BLaER1 (cell line): ENCODE measurements around the gene FAM162A.

Experiments used
- H3K27ac ChIP-seq: shearing (Covaris generic); formaldehyde crosslinking; 2 replicates; pipeline ENCODE4 v1.8.1; 2022
- H3K27me3 ChIP-seq: shearing (Covaris generic); formaldehyde crosslinking; 2 replicates; pipeline ENCODE4 v1.8.1; 2022
- H3K36me3 ChIP-seq: shearing (Covaris generic); formaldehyde crosslinking; 2 replicates; pipeline ENCODE4 v1.8.1; 2022
- H3K4me1 ChIP-seq: shearing (Covaris generic); formaldehyde crosslinking; 2 replicates; pipeline ENCODE4 v1.8.1; 2022
- H3K4me2 ChIP-seq: shearing (Covaris generic); formaldehyde crosslinking; 2 replicates; pipeline ENCODE4 v1.8.1; 2022
- H3K4me3 ChIP-seq: shearing (Covaris generic); formaldehyde crosslinking; 2 replicates; pipeline ENCODE4 v1.8.1; 2022
- H3K9ac ChIP-seq: shearing (Covaris generic); formaldehyde crosslinking; 2 replicates; pipeline ENCODE4 v1.8.1; 2022
- H3K9me3 ChIP-seq: shearing (Covaris generic); formaldehyde crosslinking; 2 replicates; pipeline ENCODE4 v1.8.1; 2022
- H4K20me1 ChIP-seq: shearing (Covaris generic); formaldehyde crosslinking; 2 replicates; pipeline ENCODE4 v1.8.1; 2022
- Cebpa-rat ChIP-seq: shearing (Covaris generic); IDR thresholded peaks from 2 replicates; pipeline ENCODE4 v1.8.1; 2022

Gene FAM162A

DNA sequence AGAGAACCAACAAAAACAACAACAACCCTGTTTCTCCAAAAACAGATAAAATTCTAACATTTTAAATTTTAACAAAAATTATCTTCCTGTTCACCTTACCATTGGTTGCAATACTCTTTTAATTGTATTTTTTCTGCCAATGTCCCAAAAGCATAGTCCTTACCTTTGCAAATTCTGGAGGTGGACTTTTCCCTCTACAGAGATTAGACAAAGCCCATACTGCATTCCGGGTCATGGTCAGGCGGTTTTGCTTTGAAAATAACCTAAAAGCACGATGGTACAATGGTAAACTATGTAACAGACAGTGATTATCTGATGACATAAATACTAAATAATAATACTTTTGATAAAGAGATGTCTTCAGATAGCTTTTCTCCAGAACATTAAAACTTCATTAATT lies 67.4 kb downstream of the FAM162A start:
- Histone ChIP-seq H3K27ac (no peak overlapping the region), H3K9ac (no peak overlapping the region), H3K27me3 (no peaks in the 10 kb centered on the region), H3K4me1 (no peaks in the 10 kb centered on the region), H3K4me2 (no peak overlapping the region), H3K36me3 (peaks cover 82% of the 10 kb centered on the region), H3K4me3 (no peak overlapping the region), H4K20me1 (no peaks in the 10 kb centered on the region), H3K9me3 (no peaks in the 10 kb centered on the region)
- no peak for TF ChIP-seq Cebpa-rat

DNA sequence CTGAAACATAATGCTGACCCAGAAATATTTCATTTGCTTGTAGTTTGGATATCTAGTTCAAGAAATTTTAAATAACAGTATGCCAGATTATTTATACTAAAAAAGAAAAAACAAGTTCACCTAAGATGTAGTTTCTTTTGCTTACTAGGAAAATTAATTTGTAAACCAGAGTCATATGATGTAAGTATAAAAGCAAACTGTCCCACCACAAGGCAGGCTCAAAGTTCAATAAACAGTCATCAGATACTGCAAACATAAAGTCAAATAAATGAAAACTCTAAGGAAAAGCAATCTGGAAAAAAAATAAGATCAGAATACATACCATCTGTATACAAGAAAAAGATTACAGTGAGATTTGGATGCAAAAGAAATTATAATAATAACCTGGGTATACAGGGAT lies 72.1 kb downstream of the FAM162A start:
- no peaks in the 10 kb centered on the region for H3K9me3 ChIP-seq
- H3K36me3 ChIP-seq, result peaks cover 89% of the 10 kb centered on the region
- no peak overlapping the region for H3K9ac ChIP-seq
- H4K20me1 ChIP-seq, result peaks cover 22% of the 10 kb centered on the region
- no peak overlapping the region for H3K27ac ChIP-seq
- no peaks in the 10 kb centered on the region for H3K4me1 ChIP-seq
- H3K27me3 ChIP-seq, result no peaks in the 10 kb centered on the region
- no peak for TF ChIP-seq Cebpa-rat
- no peak overlapping the region for H3K4me3 ChIP-seq
- no peak overlapping the region for H3K4me2 ChIP-seq

DNA sequence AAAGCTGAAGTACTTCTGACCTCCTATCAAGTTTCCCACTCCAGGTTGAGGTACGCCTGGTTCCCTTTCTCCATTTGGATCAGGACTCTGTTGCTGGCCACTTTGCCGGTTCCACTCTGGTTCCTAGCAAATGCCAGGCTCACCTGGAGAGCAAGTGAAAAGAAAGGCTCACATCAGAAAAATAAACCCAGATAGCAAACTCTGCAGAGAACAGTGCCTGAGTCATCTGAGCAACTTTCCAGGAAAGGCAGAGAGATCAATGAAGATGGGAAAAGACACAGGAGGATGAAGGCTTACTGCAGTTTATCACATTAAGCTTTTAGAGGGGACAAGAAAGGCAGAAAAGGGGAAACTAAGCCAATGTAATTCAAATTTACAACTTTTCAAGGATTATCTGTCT lies 73.7 kb downstream of the FAM162A start:
- Histone ChIP-seq H3K27me3 (no peaks in the 10 kb centered on the region), H3K4me3 (no peak overlapping the region), H3K9me3 (no peaks in the 10 kb centered on the region), H3K9ac (no peak overlapping the region), H3K4me2 (no peak overlapping the region), H3K36me3 (peaks cover 92% of the 10 kb centered on the region), H4K20me1 (peaks cover 22% of the 10 kb centered on the region), H3K4me1 (no peaks in the 10 kb centered on the region), H3K27ac (no peak overlapping the region)
- no peak for TF ChIP-seq Cebpa-rat

DNA sequence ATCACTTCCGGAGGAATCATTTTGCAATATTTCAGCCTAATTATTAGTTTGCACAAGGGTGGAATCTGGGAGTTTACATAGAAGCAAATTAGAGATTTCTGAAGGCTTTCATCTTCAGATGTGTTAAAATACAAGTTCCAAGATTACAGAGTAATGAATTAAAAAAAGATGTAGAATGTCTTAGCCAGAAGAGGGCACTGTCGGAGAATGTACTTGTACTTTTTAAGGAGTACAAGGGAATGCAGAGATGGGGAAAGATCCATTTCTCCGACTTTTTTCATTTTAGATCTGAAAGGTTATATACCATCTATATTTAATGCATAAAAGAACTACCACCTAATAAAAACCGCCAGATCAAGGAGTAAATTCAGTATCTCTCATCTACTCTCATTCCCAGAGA lies 75.0 kb downstream of the FAM162A start:
- Histone ChIP-seq H3K9me3 (no peaks in the 10 kb centered on the region), H3K36me3 (peaks cover 87% of the 10 kb centered on the region), H3K27me3 (no peaks in the 10 kb centered on the region), H3K9ac (no peak overlapping the region), H3K27ac (no peak overlapping the region), H3K4me1 (no peaks in the 10 kb centered on the region), H3K4me2 (no peak overlapping the region), H3K4me3 (no peak overlapping the region), H4K20me1 (peaks cover 22% of the 10 kb centered on the region)
- no peak for TF ChIP-seq Cebpa-rat

DNA sequence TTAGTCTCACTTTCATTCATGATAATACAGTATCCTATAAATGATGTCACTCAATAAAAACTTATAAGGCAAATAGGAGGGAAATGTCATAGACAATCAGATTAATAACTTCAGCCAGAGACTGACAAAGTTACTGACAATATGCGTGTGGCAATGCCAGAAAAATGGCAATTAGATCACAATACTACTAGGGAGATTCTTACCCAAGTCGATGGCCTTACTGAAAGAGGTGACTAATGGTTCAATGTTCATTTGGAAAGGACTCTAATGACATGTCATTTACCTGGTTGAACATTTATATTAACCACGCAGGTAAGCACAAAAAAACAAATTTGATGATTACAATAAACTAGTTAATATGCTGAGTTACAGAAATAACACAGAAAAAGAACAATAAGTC lies 77.8 kb downstream of the FAM162A start:
- Histone ChIP-seq H3K9ac (no peak overlapping the region), H4K20me1 (peaks cover 41% of the 10 kb centered on the region), H3K27ac (no peak overlapping the region), H3K36me3 (peaks cover 86% of the 10 kb centered on the region), H3K4me3 (no peak overlapping the region), H3K27me3 (no peaks in the 10 kb centered on the region), H3K4me1 (no peaks in the 10 kb centered on the region), H3K9me3 (no peaks in the 10 kb centered on the region), H3K4me2 (no peak overlapping the region)
- no peak for TF ChIP-seq Cebpa-rat
